ENCODE results near the gene VSIG10L2. TPM values are rescaled to one million over a fixed set of nuclear protein-coding genes. Genes with fewer than 3 reads are reported as not detected.

Gene VSIG10L2
- total and polyA plus RNA-seq, 2 donors: 0.08 to 0.48 TPM

Other genes with a start within 250 kb of the VSIG10L2 start
- gene PATE1, start 199.8 kb upstream of the VSIG10L2 start, total RNA-seq: not detected
- not detected for gene PATE1, start 199.8 kb upstream of the VSIG10L2 start, polyA plus RNA-seq
- gene PATE2, start 167.2 kb upstream of the VSIG10L2 start, total RNA-seq: 0.53 TPM
- not detected for gene PATE2, start 167.2 kb upstream of the VSIG10L2 start, polyA plus RNA-seq
- gene PATE3, start 157.9 kb upstream of the VSIG10L2 start, total RNA-seq: not detected
- not detected for gene PATE3, start 157.9 kb upstream of the VSIG10L2 start, polyA plus RNA-seq
- not detected for gene PATE4, start 112.7 kb upstream of the VSIG10L2 start, total RNA-seq
- gene PATE4, start 112.7 kb upstream of the VSIG10L2 start, polyA plus RNA-seq: not detected
- gene HYLS1, start 58.4 kb upstream of the VSIG10L2 start, total RNA-seq: 11.8 TPM
- gene HYLS1, start 58.4 kb upstream of the VSIG10L2 start, polyA plus RNA-seq: 3.4 TPM
- 10.4 TPM for gene PUS3, start 42.8 kb upstream of the VSIG10L2 start, total RNA-seq
- gene PUS3, start 42.8 kb upstream of the VSIG10L2 start, polyA plus RNA-seq: 10.2 TPM
- 0.32 TPM for gene DDX25, start 41.5 kb upstream of the VSIG10L2 start, total RNA-seq
- 0.19 TPM for gene DDX25, start 41.5 kb upstream of the VSIG10L2 start, polyA plus RNA-seq
- 47.4 TPM for gene CDON, start 116.8 kb downstream of the VSIG10L2 start, total RNA-seq
- 8.4 TPM for gene CDON, start 116.8 kb downstream of the VSIG10L2 start, polyA plus RNA-seq